ENCODE data around the gene CLTA. TPM values are rescaled to one million over a fixed set of nuclear protein-coding genes. Genes with fewer than 3 reads are reported as not detected.

Gene CLTA
- total and polyA plus RNA-seq, 7 experiments from 2014 or later, result 32.2 to 140 (median 72.0) TPM

DNA sequence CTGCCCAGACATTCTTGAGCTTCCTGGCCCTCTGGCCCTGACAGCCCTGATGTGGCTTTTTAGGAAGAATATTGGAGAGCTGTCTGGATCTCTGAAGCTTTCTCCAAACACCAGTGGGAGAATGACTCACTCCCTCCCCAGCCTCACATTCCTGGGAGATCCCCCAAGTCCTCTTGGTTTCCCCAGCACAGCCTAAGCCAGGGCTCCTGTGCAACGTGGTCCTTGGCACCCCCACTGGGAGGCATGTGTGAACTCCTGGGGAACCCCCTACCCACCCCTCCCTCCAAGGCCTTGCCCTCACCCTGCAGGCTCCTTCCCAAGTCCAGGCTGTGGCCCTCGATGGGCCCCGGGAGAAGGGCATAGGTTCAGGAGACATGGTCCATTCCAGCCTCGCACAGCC is 41.5 kb upstream of the CLTA start:
- Histone ChIP-seq H3K4me1 (ENCODE audit: control insufficient read depth in 2 of 2, insufficient read depth in 2 of 2, low read length in 2 of 2) (peaks cover 76 to 87% of the 10 kb centered on the region in 2 donors), H3K4me3 (ENCODE audit: low read length) (no peak overlapping the region), H3K27me3 (ENCODE audit: control insufficient read depth in 2 of 2, insufficient read depth in 2 of 2, low read length in 2 of 2) (no peaks in the 10 kb centered on the region), H3K9me3 (ENCODE audit: control insufficient read depth in 2 of 3, low read length in 3 of 3) (peaks cover 0 to 11% (median 8%) of the 10 kb centered on the region in 3 experiments), H3K27ac (ENCODE audit: low read depth, low read length) (peak overlapping the region; percentile 59), H3K36me3 (ENCODE audit: control insufficient read depth in 2 of 3, insufficient read depth in 3 of 3, low read length in 3 of 3) (peaks cover 0 to 6% (median 0%) of the 10 kb centered on the region in 3 experiments)
- ChIA-PET CTCF (interaction anchor here (0.7 to 1.2 kb wide), 3 partner anchors 18 to 56 kb away, joined by 3 to 4 read pairs (median 3); no protein-coding TSS in a partner anchor), POLR2A (interaction anchor here (1.3 to 1.8 kb wide), 2 partner anchors 9 to 12 kb away, joined by 4 to 5 read pairs; partner anchors contain the start of gene GLIPR2)
- H3K4me3 Mint-ChIP-seq, result no peak overlapping the region
- peaks cover 56 to 84% (median 80%) of the 10 kb centered on the region in 7 donors for H3K4me1 Mint-ChIP-seq
- no peak for ATAC-seq
- H3K27ac Mint-ChIP-seq, result peak overlapping the region in 7 of 9 donors; percentile 51 to 99 (median 87)
- H3K27me3 Mint-ChIP-seq, result no peaks in the 10 kb centered on the region
- intact Hi-C loops (cut with micrococcal nuclease), result no loop called here
- peaks cover 9 to 59% (median 31%) of the 10 kb centered on the region in 5 donors for H3K36me3 Mint-ChIP-seq
- H3K9me3 Mint-ChIP-seq, result peaks cover 5 to 18% (median 14%) of the 10 kb centered on the region in 11 donors
- DNase-seq, result no peak

DNA sequence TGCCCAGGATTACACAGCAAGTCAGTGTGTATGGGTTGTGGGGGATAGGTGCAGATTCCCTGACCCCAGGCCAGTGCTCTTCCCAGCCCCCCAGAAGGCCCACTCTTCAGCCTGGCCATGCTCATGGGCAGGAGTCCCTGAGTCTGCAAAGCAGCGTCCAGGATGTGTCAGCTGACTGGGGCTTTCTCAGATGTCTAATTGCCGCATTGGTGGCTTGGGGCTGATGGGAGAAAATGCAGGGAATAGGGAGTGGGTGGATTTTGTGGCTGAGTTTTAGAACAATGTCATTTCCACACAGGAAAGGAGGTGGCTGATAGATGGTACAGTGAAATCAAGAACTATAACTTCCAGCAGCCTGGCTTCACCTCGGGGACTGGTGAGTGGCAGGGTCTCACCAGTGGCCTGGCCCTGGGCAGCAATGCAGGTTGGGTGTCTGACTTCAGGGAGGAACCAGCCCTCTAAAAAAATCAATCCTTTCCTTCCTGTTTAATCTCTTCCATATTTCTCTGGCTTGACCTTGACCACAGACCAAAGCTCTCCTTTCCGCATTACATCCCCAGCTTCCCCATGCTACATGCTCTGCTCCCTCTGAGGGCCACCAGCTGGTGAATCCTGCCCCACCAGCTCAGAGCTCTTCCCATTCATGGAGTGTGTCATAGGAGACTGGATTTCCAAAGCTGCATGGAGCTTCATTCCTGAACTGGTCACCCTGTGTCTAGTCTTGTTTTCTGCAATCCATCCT is 40.0 kb upstream of the CLTA start:
- peak overlapping the region; percentile 53 for H3K4me3 ChIP-seq (ENCODE audit: low read length)

DNA sequence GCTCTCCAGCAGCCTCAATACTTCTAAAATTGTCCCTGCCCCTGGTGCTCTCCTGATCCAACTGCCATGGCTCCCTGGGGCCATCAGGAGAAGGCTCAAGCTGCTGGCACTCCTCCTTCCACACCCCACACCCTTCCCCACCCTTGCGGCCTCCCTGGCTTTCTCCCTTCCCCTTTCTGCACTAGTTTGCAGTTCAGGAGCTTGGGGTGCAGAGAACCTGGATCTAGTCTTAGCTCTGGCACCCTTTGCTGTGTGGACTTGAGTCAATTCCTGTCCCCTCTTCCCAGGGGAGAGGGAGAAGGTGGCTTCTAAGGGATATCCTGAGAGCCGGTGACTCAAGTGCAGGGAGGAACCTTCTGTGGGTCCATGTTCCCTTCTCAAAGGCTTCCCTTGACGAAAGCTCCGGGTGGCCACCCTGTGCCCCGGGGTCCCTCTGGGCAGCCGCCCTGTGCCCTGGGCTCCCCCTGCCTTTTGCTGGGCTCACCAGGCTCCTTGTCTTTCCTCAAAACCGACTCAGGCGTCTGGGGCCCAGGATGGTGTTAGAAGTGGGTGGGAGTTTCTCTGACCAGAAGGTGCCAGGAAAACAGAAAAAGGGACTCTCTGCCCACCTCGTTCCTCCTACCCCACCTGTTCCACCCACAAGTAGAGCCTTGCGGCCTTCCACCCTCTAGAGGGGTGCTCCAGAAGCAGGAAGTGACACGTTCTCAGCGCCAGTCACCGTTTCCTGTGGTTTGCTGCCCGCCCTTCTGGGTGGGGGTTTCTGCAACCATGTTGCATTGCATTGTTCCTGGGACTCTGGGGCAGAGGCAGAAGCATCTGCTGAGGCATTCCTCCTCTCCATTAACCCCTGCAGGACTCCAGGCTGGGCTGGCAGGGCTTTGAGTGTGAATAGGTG is 39.2 kb upstream of the CLTA start:
- Histone ChIP-seq H3K4me3 (ENCODE audit: low read length) (peak overlapping the region; percentile 53), H3K4me1 (ENCODE audit: control insufficient read depth in 2 of 2, insufficient read depth in 2 of 2, low read length in 2 of 2) (peaks cover 63 to 68% of the 10 kb centered on the region in 2 donors), H3K27ac (ENCODE audit: low read depth, low read length) (peak overlapping the region; percentile 88), H3K36me3 (ENCODE audit: control insufficient read depth in 2 of 3, insufficient read depth in 3 of 3, low read length in 3 of 3) (peaks cover 0 to 7% (median 0%) of the 10 kb centered on the region in 3 experiments), H3K9me3 (ENCODE audit: control insufficient read depth in 2 of 3, low read length in 3 of 3) (no peaks in the 10 kb centered on the region), H3K27me3 (ENCODE audit: control insufficient read depth in 2 of 2, insufficient read depth in 2 of 2, low read length in 2 of 2) (no peaks in the 10 kb centered on the region)
- intact Hi-C loops (cut with micrococcal nuclease), result loop anchor here (1.0 to 2.0 kb wide), 8 partner anchors 8 to 48 kb away; partner anchors contain the start of genes CLTA (in 2 of the 2) and GLIPR2 (in 2 of the 2)
- Mint-ChIP-seq H3K36me3 (peaks cover 0 to 47% (median 20%) of the 10 kb centered on the region in 5 donors), H3K4me1 (peaks cover 46 to 68% (median 61%) of the 10 kb centered on the region in 7 donors), H3K27me3 (no peaks in the 10 kb centered on the region), H3K27ac (peak overlapping the region; percentile 97 to 99 (median 99)), H3K9me3 (peaks cover 0 to 4% (median 0%) of the 10 kb centered on the region in 11 donors), H3K4me3 (peak overlapping the region; percentile 74 to 91 (median 88))
- POLR2A ChIA-PET, result interaction anchor here (0.6 to 2.7 kb wide), 10 partner anchors 8 to 39 kb away, joined by 3 to 14 read pairs (median 4); partner anchors contain the start of genes CCIN, CLTA and GLIPR2
- ATAC-seq (peak; percentile 94), DNase-seq (peak; percentile 63 to 91 (median 87))
- CTCF ChIA-PET, result interaction anchor here (0.9 to 1.8 kb wide), 5 partner anchors 13 to 48 kb away, joined by 3 to 7 read pairs (median 4); partner anchors contain the start of genes CCIN and GLIPR2

More for the DNA sequence above, 40.0 kb upstream of the CLTA start:
- DNase-seq (no peak), ATAC-seq (no peak)
- Mint-ChIP-seq H3K4me1 (peaks cover 47 to 76% (median 69%) of the 10 kb centered on the region in 7 donors), H3K36me3 (peaks cover 4 to 51% (median 28%) of the 10 kb centered on the region in 5 donors), H3K4me3 (peak overlapping the region; percentile 13 to 89 (median 85)), H3K27ac (peak overlapping the region; percentile 97 to 99 (median 99)), H3K27me3 (no peaks in the 10 kb centered on the region), H3K9me3 (peaks cover 0 to 12% (median 8%) of the 10 kb centered on the region in 11 donors)
- intact Hi-C loops (cut with micrococcal nuclease), result loop anchor here (1.0 to 2.0 kb wide), 4 partner anchors 7 to 40 kb away; partner anchors contain the start of genes CLTA (in 1 of the 2) and GLIPR2 (in 1 of the 2)
- Histone ChIP-seq H3K27me3 (ENCODE audit: control insufficient read depth in 2 of 2, insufficient read depth in 2 of 2, low read length in 2 of 2) (no peaks in the 10 kb centered on the region), H3K36me3 (ENCODE audit: control insufficient read depth in 2 of 3, insufficient read depth in 3 of 3, low read length in 3 of 3) (peaks cover 0 to 10% (median 0%) of the 10 kb centered on the region in 3 experiments), H3K27ac (ENCODE audit: low read depth, low read length) (peak overlapping the region; percentile 88), H3K4me1 (ENCODE audit: control insufficient read depth in 2 of 2, insufficient read depth in 2 of 2, low read length in 2 of 2) (peaks cover 68 to 72% of the 10 kb centered on the region in 2 donors), H3K9me3 (ENCODE audit: control insufficient read depth in 2 of 3, low read length in 3 of 3) (peaks cover 0 to 6% (median 6%) of the 10 kb centered on the region in 3 experiments)
- POLR2A ChIA-PET, result interaction anchor here (0.6 to 2.7 kb wide), 6 partner anchors 9 to 48 kb away, joined by 3 to 14 read pairs (median 8); partner anchors contain the start of genes CLTA and GLIPR2
- CTCF ChIA-PET, result interaction anchor here (1.2 to 1.8 kb wide), 4 partner anchors 14 to 48 kb away, joined by 3 to 7 read pairs (median 5); partner anchors contain the start of gene GLIPR2

DNA sequence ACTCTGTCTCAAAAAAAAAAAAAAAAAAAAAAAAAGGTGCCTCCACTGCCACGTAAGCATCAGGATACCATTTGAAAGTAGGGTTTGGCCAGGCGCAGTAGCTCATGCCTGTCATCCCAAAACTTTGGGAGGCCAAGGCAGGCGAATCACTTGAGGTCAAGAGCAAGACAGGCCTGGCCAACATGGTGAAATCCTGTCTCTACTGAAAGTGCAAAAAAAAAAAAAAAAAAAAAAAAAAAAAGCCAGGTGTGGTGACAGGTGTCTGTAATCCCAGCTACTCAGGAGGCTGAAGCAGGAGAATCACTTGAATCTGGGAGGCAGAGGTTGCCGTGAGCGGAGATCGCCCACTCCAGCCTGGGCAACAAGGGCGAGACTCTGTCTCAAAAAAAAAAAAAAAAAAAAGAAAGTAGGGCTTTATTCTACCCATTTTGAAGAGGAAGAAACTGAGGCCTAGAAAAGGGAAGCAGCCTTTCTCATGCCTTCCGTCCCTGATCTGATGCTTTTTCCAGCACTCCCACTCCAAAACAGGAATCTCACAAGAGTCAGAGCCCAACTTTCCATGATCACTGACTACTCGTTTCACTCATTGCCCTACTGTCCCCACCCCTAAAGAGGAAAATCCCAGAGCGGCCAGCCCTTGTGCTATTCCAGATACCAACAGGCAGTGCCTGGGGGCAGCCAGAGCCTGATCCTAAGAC is 37.8 kb upstream of the CLTA start:
- H3K36me3 ChIP-seq (ENCODE audit: control insufficient read depth in 2 of 3, insufficient read depth in 3 of 3, low read length in 3 of 3), result peaks cover 0 to 9% (median 0%) of the 10 kb centered on the region in 3 experiments
- peaks cover 55 to 59% of the 10 kb centered on the region in 2 donors for H3K4me1 ChIP-seq (ENCODE audit: control insufficient read depth in 2 of 2, insufficient read depth in 2 of 2, low read length in 2 of 2)
- H3K9me3 ChIP-seq (ENCODE audit: control insufficient read depth in 2 of 3, low read length in 3 of 3), result no peaks in the 10 kb centered on the region
- H3K27ac ChIP-seq (ENCODE audit: low read depth, low read length), result peak overlapping the region; percentile 88
- no peaks in the 10 kb centered on the region for H3K9me3 Mint-ChIP-seq
- ChIA-PET POLR2A (interaction anchor here (0.6 to 2.6 kb wide), 9 partner anchors 9 to 287 kb away, joined by 3 to 14 read pairs (median 5); partner anchors contain the start of gene GLIPR2), CTCF (interaction anchor here (0.9 to 1.8 kb wide), 2 partner anchors 14 to 16 kb away, joined by 3 to 7 read pairs; partner anchors contain the start of gene GLIPR2)
- intact Hi-C loops (cut with micrococcal nuclease), result loop anchor here (1.0 kb wide), 6 partner anchors 8 to 50 kb away; partner anchors contain the start of genes CLTA (in 1 of the 2) and GLIPR2 (in 1 of the 2)
- DNase-seq (no peak), ATAC-seq (no peak)
- peaks cover 0 to 43% (median 14%) of the 10 kb centered on the region in 5 donors for H3K36me3 Mint-ChIP-seq
- H3K4me3 ChIP-seq (ENCODE audit: low read length), result no peak overlapping the region
- H3K4me3 Mint-ChIP-seq, result peak overlapping the region in 8 of 10 donors; percentile 27 to 62 (median 46)
- peaks cover 35 to 56% (median 49%) of the 10 kb centered on the region in 7 donors for H3K4me1 Mint-ChIP-seq
- no peaks in the 10 kb centered on the region for H3K27me3 ChIP-seq (ENCODE audit: control insufficient read depth in 2 of 2, insufficient read depth in 2 of 2, low read length in 2 of 2)
- peak overlapping the region; percentile 67 to 99 (median 87) for H3K27ac Mint-ChIP-seq
- no peaks in the 10 kb centered on the region for H3K27me3 Mint-ChIP-seq

DNA sequence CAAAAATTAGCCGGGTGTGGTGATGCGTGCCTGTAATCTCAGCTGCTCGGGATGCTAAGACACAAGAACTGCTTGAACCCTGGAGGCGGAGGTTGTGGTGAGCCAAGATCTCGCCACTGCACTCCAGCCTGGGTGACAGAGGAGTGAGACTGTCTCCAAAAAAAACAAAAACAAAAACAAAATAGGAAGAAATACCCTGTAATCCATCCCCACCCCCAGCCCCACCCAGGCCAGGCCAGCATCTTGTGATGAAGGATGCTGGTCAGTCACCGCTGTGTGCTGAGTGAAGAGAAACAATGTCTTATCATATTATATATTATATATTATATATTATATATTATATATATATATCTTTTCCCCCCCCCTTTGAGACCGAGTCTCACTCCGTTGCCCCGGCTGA is 37.0 kb upstream of the CLTA start:
- CTCF ChIA-PET, result interaction anchor here (2.0 kb wide), 1 partner anchor 17 kb away, joined by 4 read pairs; the partner anchor contains the start of gene GLIPR2
- Mint-ChIP-seq H3K27ac (peak overlapping the region; percentile 67 to 99 (median 87)), H3K4me1 (peaks cover 34 to 53% (median 43%) of the 10 kb centered on the region in 7 donors)

More for the DNA sequence above, 37.0 kb upstream of the CLTA start:
- no peaks in the 10 kb centered on the region for H3K9me3 ChIP-seq (ENCODE audit: control insufficient read depth in 2 of 3, low read length in 3 of 3)
- H3K36me3 Mint-ChIP-seq, result peaks cover 0 to 47% (median 18%) of the 10 kb centered on the region in 5 donors
- no peaks in the 10 kb centered on the region for H3K27me3 Mint-ChIP-seq
- peaks cover 46 to 51% of the 10 kb centered on the region in 2 donors for H3K4me1 ChIP-seq (ENCODE audit: control insufficient read depth in 2 of 2, insufficient read depth in 2 of 2, low read length in 2 of 2)
- peaks cover 0 to 9% (median 0%) of the 10 kb centered on the region in 3 experiments for H3K36me3 ChIP-seq (ENCODE audit: control insufficient read depth in 2 of 3, insufficient read depth in 3 of 3, low read length in 3 of 3)
- POLR2A ChIA-PET, result interaction anchor here (0.7 to 1.6 kb wide), 2 partner anchors 12 to 62 kb away, joined by 4 to 8 read pairs; no protein-coding TSS in a partner anchor
- no peak overlapping the region for H3K4me3 ChIP-seq (ENCODE audit: low read length)
- H3K9me3 Mint-ChIP-seq, result peaks cover 0 to 3% (median 0%) of the 10 kb centered on the region in 11 donors
- DNase-seq (no peak), ATAC-seq (no peak)
- intact Hi-C loops (cut with micrococcal nuclease), result no loop called here
- no peak overlapping the region for H3K27ac ChIP-seq (ENCODE audit: low read depth, low read length)
- H3K4me3 Mint-ChIP-seq, result peak overlapping the region in 6 of 10 donors; percentile 0 to 69 (median 50)
- no peaks in the 10 kb centered on the region for H3K27me3 ChIP-seq (ENCODE audit: control insufficient read depth in 2 of 2, insufficient read depth in 2 of 2, low read length in 2 of 2)
